22Rv1 (cell line): ENCODE results near the gene C1orf21.
A peak's percentile ranks its signal among the peaks of the same experiment; 100 is the strongest.

Source experiments
- H3K27ac ChIP-seq: fragments of 450-650 bp; 2 replicates; pipeline ENCODE4 v1.5.1; 2017
- CTCF ChIP-seq: fragments of 450-650 bp; IDR thresholded peaks from 2 replicates; pipeline ENCODE4 v1.5.1; 2017; ENCODE audit warnings: mild to moderate bottlenecking
- ZFX ChIP-seq: fragments of 450-650 bp; IDR thresholded peaks from 2 replicates; pipeline ENCODE4 v1.6.1; 2017; ENCODE audit warnings: antibody characterized with exemption, borderline replicate concordance

The C1orf21 gene

GRCh38 chr1:184650177-184650866, 263.5 kb downstream of the C1orf21 start:
- no peak for TF ChIP-seq CTCF
- TF ChIP-seq ZFX = no peak
- H3K27ac ChIP-seq = no peak overlapping the region

GRCh38 chr1:184655185-184655584, 268.4 kb downstream of the C1orf21 start:
- TF ChIP-seq CTCF (no peak), ZFX (no peak)
- H3K27ac ChIP-seq = no peak overlapping the region

GRCh38 chr1:184656221-184656620, 269.4 kb downstream of the C1orf21 start:
- H3K27ac ChIP-seq = no peak overlapping the region
- TF ChIP-seq ZFX (no peak), CTCF (no peak)

- H3K27ac ChIP-seq = no peak overlapping the region
- TF ChIP-seq CTCF (no peak), ZFX (no peak)
Measured at GRCh38 chr1:184658055-184658454, 271.2 kb downstream of the C1orf21 start.

GRCh38 chr1:184660462-184661191, 273.8 kb downstream of the C1orf21 start:
- no peak overlapping the region for H3K27ac ChIP-seq
- TF ChIP-seq CTCF (no peak), ZFX (no peak)

- no peak overlapping the region for H3K27ac ChIP-seq
- TF ChIP-seq ZFX = no peak
- no peak for TF ChIP-seq CTCF
Measured at GRCh38 chr1:184661801-184662200, 275.0 kb downstream of the C1orf21 start.

- TF ChIP-seq CTCF (peak; percentile 99), ZFX (no peak)
Measured at GRCh38 chr1:184664042-184664660, 277.3 kb downstream of the C1orf21 start.

More at GRCh38 chr1:184664042-184664660, 277.3 kb downstream of the C1orf21 start:
- no peak overlapping the region for H3K27ac ChIP-seq
